Measurements from ENCODE around the gene DMRT1.

DNA sequence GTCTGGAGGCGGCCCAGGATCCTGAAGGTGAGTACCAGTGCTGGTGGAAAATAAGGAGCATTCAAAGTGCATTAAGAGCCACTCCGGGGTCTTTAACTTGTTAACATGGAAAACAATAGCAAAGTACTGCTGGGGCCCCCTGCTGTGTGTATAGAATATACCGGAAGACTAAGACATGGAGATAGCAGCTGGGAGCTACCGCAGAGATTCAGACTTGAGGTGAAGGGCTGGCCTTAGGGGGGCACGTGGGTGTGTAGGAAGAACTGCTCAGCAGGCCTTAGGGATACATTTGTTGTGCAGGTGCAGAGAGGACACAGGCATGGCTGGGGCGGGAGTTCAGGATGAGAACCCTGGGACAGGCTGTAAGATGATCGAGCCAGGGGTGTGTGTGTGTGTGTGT is 1.2 kb upstream of the DMRT1 start:
- TF ChIP-seq, protein P1, sequence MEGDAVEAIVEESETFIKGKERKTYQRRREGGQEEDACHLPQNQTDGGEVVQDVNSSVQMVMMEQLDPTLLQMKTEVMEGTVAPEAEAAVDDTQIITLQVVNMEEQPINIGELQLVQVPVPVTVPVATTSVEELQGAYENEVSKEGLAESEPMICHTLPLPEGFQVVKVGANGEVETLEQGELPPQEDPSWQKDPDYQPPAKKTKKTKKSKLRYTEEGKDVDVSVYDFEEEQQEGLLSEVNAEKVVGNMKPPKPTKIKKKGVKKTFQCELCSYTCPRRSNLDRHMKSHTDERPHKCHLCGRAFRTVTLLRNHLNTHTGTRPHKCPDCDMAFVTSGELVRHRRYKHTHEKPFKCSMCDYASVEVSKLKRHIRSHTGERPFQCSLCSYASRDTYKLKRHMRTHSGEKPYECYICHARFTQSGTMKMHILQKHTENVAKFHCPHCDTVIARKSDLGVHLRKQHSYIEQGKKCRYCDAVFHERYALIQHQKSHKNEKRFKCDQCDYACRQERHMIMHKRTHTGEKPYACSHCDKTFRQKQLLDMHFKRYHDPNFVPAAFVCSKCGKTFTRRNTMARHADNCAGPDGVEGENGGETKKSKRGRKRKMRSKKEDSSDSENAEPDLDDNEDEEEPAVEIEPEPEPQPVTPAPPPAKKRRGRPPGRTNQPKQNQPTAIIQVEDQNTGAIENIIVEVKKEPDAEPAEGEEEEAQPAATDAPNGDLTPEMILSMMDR (IDR thresholded peaks at IDR 0.05), result no peak
- TF ChIP-seq, protein P2, sequence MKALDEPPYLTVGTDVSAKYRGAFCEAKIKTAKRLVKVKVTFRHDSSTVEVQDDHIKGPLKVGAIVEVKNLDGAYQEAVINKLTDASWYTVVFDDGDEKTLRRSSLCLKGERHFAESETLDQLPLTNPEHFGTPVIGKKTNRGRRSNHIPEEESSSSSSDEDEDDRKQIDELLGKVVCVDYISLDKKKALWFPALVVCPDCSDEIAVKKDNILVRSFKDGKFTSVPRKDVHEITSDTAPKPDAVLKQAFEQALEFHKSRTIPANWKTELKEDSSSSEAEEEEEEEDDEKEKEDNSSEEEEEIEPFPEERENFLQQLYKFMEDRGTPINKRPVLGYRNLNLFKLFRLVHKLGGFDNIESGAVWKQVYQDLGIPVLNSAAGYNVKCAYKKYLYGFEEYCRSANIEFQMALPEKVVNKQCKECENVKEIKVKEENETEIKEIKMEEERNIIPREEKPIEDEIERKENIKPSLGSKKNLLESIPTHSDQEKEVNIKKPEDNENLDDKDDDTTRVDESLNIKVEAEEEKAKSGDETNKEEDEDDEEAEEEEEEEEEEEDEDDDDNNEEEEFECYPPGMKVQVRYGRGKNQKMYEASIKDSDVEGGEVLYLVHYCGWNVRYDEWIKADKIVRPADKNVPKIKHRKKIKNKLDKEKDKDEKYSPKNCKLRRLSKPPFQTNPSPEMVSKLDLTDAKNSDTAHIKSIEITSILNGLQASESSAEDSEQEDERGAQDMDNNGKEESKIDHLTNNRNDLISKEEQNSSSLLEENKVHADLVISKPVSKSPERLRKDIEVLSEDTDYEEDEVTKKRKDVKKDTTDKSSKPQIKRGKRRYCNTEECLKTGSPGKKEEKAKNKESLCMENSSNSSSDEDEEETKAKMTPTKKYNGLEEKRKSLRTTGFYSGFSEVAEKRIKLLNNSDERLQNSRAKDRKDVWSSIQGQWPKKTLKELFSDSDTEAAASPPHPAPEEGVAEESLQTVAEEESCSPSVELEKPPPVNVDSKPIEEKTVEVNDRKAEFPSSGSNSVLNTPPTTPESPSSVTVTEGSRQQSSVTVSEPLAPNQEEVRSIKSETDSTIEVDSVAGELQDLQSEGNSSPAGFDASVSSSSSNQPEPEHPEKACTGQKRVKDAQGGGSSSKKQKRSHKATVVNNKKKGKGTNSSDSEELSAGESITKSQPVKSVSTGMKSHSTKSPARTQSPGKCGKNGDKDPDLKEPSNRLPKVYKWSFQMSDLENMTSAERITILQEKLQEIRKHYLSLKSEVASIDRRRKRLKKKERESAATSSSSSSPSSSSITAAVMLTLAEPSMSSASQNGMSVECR (CRISPR knock-in tag; IDR thresholded peaks at IDR 0.05; ENCODE audit: borderline replicate concordance), result no peak
- TF ChIP-seq ZNF263 (CRISPR knock-in tag; IDR thresholded peaks at IDR 0.05; ENCODE audit: low read depth), result no peak
- TF ChIP-seq ESRRA (CRISPR knock-in tag; IDR thresholded peaks at IDR 0.05; ENCODE audit: borderline replicate concordance), result no peak
- no peak for TF ChIP-seq CREM (CRISPR knock-in tag; IDR thresholded peaks at IDR 0.05)
- TF ChIP-seq, protein P3, sequence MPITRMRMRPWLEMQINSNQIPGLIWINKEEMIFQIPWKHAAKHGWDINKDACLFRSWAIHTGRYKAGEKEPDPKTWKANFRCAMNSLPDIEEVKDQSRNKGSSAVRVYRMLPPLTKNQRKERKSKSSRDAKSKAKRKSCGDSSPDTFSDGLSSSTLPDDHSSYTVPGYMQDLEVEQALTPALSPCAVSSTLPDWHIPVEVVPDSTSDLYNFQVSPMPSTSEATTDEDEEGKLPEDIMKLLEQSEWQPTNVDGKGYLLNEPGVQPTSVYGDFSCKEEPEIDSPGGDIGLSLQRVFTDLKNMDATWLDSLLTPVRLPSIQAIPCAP (CRISPR knock-in tag; IDR thresholded peaks at IDR 0.05), result no peak
- no peak for TF ChIP-seq TP53 (CRISPR knock-in tag; IDR thresholded peaks at IDR 0.05)
- no peak for TF ChIP-seq TEAD4 (CRISPR knock-in tag; IDR thresholded peaks at IDR 0.05)
- TF ChIP-seq SP1 (CRISPR knock-in tag; conservative IDR thresholded peaks at IDR 0.05), result no peak
- no peak for TF ChIP-seq ZNF138 (CRISPR knock-in tag; conservative IDR thresholded peaks at IDR 0.05)
- TF ChIP-seq, protein P4, sequence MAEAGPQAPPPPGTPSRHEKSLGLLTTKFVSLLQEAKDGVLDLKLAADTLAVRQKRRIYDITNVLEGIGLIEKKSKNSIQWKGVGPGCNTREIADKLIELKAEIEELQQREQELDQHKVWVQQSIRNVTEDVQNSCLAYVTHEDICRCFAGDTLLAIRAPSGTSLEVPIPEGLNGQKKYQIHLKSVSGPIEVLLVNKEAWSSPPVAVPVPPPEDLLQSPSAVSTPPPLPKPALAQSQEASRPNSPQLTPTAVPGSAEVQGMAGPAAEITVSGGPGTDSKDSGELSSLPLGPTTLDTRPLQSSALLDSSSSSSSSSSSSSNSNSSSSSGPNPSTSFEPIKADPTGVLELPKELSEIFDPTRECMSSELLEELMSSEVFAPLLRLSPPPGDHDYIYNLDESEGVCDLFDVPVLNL (CRISPR knock-in tag; IDR thresholded peaks at IDR 0.05; ENCODE audit: borderline replicate concordance, low read depth), result no peak
- no peak for TF ChIP-seq NR2C2 (CRISPR knock-in tag; IDR thresholded peaks at IDR 0.05)
- TF ChIP-seq, protein P5, sequence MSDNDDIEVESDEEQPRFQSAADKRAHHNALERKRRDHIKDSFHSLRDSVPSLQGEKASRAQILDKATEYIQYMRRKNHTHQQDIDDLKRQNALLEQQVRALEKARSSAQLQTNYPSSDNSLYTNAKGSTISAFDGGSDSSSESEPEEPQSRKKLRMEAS (CRISPR knock-in tag; IDR thresholded peaks at IDR 0.05), result no peak; the same call in 1 of the 2 replicates
- TF ChIP-seq NFE2L1 (CRISPR knock-in tag; IDR thresholded peaks at IDR 0.05), result 0 out of 2 replicates have a peak, but pooled peaks have one; percentile 14
